Tibial nerve (tissue), 4 donors: ENCODE measurements around the gene TXNL4B. TPM values are rescaled to one million over a fixed set of nuclear protein-coding genes. Genes with fewer than 3 reads are reported as not detected.
"Not testable (repeated sequence)": the region's sequence is repeated elsewhere in the genome, so short reads cannot be mapped to it uniquely, and the experiment has no call there.

ENCODE experiments used
- DNase-seq, 2 donors: peaks; one replicate each; pipeline ENCODE4 v3.0.0-alpha.2; 2019; ENCODE audit warnings: low spot score in 2 of 2
- H3K27ac ChIP-seq, 4 donors: fragments of 200-600 bp; sonication (generic) in 3 of 4; one replicate each; pipeline ENCODE4 v1.5.1; 2017 to 2019; ENCODE audit warnings: mild to moderate bottlenecking in 1 of 4
- H3K27me3 ChIP-seq, 2 donors: fragments of 200-600 bp; sonication (generic) in 1 of 2; one replicate each; pipeline versions ENCODE4 v1.5.1 to v1.6.0; 2017 to 2019
- H3K36me3 ChIP-seq, 3 donors: fragments of 200-600 bp; sonication (generic); one replicate each; pipeline ENCODE4 v1.5.1; 2018 to 2019
- H3K4me1 ChIP-seq, 4 donors: fragments of 200-600 bp; sonication (generic) in 3 of 4; one replicate each; pipeline ENCODE4 v1.5.1; 2017 to 2019
- H3K4me3 ChIP-seq, 4 donors: fragments of 200-600 bp; sonication (generic) in 3 of 4; one replicate each; pipeline ENCODE4 v1.5.1; 2017 to 2019; ENCODE audit warnings: mild to moderate bottlenecking in 1 of 4, moderate library complexity in 1 of 4
- H3K9me3 ChIP-seq, 4 donors: fragments of 200-600 bp; sonication (generic) in 3 of 4; one replicate each; pipeline ENCODE4 v1.5.1; 2017 to 2019
- EP300 ChIP-seq, 2 donors: sonication (generic); formaldehyde crosslinking; IDR thresholded peaks; one replicate each; pipeline ENCODE4 v1.6.1; 2017; ENCODE audit warnings: antibody characterized with exemption in 2 of 2, mild to moderate bottlenecking in 1 of 2
- POLR2A ChIP-seq, 2 donors: fragments of 450-650 bp; IDR thresholded peaks; one replicate each; pipeline ENCODE4 v1.6.1; 2017; ENCODE audit warnings: antibody characterized with exemption in 2 of 2, mild to moderate bottlenecking in 2 of 2, moderate library complexity in 2 of 2
- WGBS, 2 donors: methylation state at CpG; one replicate each; pipeline ENCODE4 v1.1.5; 2018; 5-methylcytosine and 5-hydroxymethylcytosine counted together
- total RNA-seq, 4 donors: library from RNA; depleted of rRNA; stranded (reverse); fragments of >200 nt; gene quantifications; one replicate each; pipeline ENCODE4 v1.1.0, GENCODE V29; 2016
- TF ChIP-seq, protein P1 (sequence below), 5 experiments: fragments of 200-600 bp in 3 of 5; fragments of 450-650 bp in 2 of 5; sonication (generic) in 3 of 5; IDR thresholded peaks; one replicate each; pipeline ENCODE4 v1.5.1; 2016 to 2019; ENCODE audit warnings: antibody characterized with exemption in 5 of 5, mild to moderate bottlenecking in 3 of 5, moderate library complexity in 2 of 5

Gene TXNL4B
- total RNA-seq, 4 donors from 2014 or later: 13.1 to 20.5 (median 15.5) TPM

DNA sequence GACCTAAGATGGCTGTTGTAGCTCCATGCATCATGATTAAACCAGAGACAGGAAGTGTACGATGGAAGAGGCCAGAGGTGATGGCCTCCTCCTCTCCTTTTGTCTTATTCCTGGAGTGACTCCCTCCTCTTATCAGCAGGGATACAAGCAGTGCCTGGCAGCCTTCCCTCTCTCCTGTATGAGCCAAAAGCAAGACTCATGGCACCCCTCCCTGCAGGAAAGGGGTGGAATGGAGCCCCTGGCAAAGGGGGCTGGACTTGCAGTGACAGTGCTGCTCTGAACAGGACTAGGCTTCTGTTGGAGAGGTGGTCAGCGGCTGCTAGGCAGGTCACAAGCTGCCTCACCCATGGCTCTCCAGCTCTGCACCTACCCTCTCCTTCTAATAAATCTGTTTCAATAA lies 8.4 kb downstream of the TXNL4B start:
- WGBS, 2 donors: 94 to 96% methylated on average over 2 of the region's 2 CpGs
- TF ChIP-seq EP300 (IDR thresholded peaks at IDR 0.05) (no peak), POLR2A (IDR thresholded peaks at IDR 0.05) (no peak)
- TF ChIP-seq, protein P1, sequence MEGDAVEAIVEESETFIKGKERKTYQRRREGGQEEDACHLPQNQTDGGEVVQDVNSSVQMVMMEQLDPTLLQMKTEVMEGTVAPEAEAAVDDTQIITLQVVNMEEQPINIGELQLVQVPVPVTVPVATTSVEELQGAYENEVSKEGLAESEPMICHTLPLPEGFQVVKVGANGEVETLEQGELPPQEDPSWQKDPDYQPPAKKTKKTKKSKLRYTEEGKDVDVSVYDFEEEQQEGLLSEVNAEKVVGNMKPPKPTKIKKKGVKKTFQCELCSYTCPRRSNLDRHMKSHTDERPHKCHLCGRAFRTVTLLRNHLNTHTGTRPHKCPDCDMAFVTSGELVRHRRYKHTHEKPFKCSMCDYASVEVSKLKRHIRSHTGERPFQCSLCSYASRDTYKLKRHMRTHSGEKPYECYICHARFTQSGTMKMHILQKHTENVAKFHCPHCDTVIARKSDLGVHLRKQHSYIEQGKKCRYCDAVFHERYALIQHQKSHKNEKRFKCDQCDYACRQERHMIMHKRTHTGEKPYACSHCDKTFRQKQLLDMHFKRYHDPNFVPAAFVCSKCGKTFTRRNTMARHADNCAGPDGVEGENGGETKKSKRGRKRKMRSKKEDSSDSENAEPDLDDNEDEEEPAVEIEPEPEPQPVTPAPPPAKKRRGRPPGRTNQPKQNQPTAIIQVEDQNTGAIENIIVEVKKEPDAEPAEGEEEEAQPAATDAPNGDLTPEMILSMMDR (IDR thresholded peaks at IDR 0.05): no peak
- Histone ChIP-seq H3K4me3 (no peak overlapping the region), H3K27me3 (no peaks in the 10 kb centered on the region), H3K27ac (no peak overlapping the region), H3K4me1 (no peaks in the 10 kb centered on the region), H3K9me3 (no peaks in the 10 kb centered on the region), H3K36me3 (peaks cover 0 to 62% (median 19%) of the 10 kb centered on the region in 3 donors)
- DNase-seq: no peak

DNA sequence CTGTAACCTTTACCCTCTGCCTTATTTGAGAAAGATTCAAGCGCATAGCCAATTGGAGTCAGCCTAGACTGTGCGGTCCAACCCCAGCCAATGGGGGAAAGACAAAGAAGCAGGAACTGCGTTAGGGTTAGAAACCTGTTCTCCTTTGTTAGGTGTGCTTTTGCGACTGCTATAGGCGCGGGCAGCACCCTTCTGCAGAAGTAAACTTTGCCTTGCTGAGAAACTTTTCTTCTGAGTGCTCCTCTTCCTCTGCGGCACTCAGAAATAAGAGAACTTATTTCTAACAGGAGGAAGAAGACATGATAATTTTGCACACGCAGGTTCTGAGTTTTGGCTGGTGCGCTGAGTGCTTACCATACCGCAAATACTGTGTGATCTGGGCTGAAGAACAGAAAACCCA lies 9.0 kb downstream of the TXNL4B start:
- Histone ChIP-seq H3K4me1 (no peaks in the 10 kb centered on the region), H3K27me3 (no peaks in the 10 kb centered on the region), H3K9me3 (no peaks in the 10 kb centered on the region), H3K27ac (no peak overlapping the region), H3K36me3 (peaks cover 0 to 57% (median 19%) of the 10 kb centered on the region in 3 donors), H3K4me3 (no peak overlapping the region)
- TF ChIP-seq POLR2A (IDR thresholded peaks at IDR 0.05) (no peak), EP300 (IDR thresholded peaks at IDR 0.05) (no peak)
- TF ChIP-seq, protein P1 (IDR thresholded peaks at IDR 0.05): no peak
- WGBS, 2 donors: 95 to 97% methylated on average over 10 of the region's 10 CpGs
- no peak for DNase-seq

DNA sequence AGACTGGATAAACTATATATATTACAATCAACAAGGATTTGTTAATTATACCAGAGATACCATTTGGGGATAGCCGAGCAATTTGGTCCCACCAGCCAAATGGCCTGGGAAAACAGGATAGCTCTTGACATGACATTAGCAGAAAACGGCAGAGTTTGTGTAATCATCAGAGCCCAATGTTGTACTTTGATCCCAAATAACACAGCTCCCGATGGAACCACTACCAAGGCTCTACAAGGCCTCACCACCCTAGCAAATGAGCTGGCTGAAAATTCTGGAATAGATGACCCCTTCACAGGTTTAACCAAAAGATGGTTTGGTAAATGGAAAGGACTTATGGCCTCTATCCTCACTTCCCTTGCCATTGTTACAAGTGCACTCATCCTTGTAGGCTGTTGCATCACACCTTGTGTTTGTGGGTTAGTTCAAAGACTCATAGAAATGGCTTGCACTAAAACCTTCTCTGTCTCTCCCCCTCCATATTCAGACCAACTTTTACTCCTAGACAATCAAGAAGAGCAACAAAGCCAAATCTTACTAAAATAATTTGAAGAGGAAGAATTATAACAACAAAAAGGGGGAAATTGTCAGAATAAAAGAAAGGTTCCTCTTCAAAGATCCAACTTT lies 9.5 kb downstream of the TXNL4B start:
- Histone ChIP-seq H3K9me3 (no peaks in the 10 kb centered on the region), H3K36me3 (peaks cover 0 to 51% (median 19%) of the 10 kb centered on the region in 3 donors), H3K4me1 (no peaks in the 10 kb centered on the region), H3K27ac (no peak overlapping the region), H3K27me3 (no peaks in the 10 kb centered on the region), H3K4me3 (no peak overlapping the region)
- DNase-seq: no peak
- 62 to 72% methylated on average over 3 of the region's 3 CpGs for WGBS, 2 donors
- TF ChIP-seq, protein P1 (IDR thresholded peaks at IDR 0.05): no peak
- TF ChIP-seq POLR2A (IDR thresholded peaks at IDR 0.05) (no peak), EP300 (IDR thresholded peaks at IDR 0.05) (no peak)

DNA sequence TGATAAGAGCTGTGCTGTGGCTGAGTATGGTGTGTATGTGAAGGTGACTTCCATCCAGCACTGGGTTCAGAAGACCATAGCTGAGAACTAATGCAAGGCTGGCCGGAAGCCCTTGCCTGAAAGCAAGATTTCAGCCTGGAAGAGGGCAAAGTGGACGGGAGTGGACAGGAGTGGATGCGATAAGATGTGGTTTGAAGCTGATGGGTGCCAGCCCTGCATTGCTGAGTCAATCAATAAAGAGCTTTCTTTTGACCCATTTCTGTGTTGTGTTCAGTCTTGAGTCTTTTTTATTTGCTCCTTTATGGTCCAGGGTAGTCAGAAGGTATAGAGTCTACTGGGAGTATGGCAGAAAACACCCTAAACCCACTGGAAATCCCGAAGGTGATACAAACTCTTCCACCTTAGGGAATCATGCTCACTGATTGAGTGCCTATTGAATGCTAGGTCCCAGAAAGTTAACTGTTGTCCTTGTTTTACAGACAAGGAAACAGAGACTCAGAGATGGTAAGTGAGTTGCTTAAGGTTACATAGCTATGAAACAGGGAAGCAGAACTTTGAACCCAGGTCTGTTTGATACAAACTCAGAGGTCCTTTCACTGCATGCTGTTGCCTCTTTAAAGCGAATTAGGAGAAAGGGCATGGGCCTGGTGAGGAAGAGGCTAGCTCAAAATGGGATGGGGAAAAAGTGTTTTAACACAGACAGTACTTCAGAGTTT lies 16.3 kb downstream of the TXNL4B start:
- peaks cover 0 to 30% (median 9%) of the 10 kb centered on the region in 4 donors for H3K4me1 ChIP-seq
- 85 to 100% methylated on average over 1 to 4 of the region's 5 CpGs for WGBS, 2 donors
- peak overlapping the region in 1 of 4 donors; percentile 15 for H3K27ac ChIP-seq
- H3K27me3 ChIP-seq, H3K36me3 ChIP-seq, DNase-seq, H3K4me3 ChIP-seq, H3K9me3 ChIP-seq: not testable (repeated sequence)

DNA sequence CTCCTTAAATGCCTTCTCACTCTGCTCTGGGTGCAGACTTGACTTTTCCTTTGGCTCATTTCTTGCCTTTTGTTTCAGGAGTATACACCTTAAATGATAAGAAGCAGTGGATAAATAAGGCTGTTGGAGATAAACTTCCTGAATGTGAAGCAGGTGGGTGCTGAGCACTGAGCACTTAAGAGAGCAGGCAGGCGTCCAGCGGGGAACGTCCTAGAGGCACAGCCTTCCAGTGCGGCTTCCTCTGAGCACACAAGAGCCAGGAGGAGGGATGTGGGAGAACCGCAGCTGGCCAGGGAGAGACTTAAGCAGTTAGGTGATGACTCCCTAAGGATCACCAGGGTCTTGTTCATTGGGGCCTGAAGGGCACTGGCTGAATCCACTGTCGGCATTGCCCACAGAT lies 18.4 kb downstream of the TXNL4B start:
- WGBS, 2 donors: 50 to 81% methylated on average over 1 to 2 of the region's 6 CpGs
- H3K27me3 ChIP-seq, DNase-seq, H3K36me3 ChIP-seq, H3K4me3 ChIP-seq, H3K9me3 ChIP-seq: not testable (repeated sequence)
- peak overlapping the region in 2 of 4 donors; percentile 80 to 87 for H3K27ac ChIP-seq
- H3K4me1 ChIP-seq: peaks cover 0 to 43% (median 12%) of the 10 kb centered on the region in 4 donors

DNA sequence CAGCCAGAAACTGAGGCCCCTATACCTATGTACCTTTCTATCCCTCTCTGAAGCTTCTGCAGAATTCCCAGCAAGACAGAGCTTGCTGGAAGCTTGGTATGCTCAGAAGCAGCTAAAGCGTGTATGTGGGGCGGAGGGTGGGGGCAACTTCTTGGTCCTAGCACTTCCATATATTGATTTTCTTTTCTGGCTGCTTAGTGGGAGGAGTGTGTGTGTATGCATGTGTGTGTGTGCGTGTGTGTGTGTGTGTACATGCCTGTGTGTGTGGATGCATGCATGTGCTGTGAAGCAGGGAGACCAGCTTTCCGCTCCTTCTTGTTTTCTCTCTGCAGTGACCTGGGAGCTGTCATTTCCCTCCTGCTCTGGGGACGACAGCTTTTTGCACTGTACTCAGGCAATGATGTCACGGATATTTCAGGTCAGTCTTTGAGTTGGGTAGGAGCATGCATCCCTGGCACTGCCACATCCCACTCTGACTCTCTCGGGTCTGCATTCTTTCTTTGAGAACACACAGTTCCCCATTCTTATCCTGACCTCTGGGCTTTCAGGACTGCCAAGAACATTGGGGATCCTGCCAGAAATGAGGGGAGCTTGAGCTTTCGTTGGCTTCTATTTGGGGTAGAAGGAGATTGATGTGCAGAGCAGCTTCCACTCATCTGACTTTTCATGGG lies 19.7 kb downstream of the TXNL4B start:
- Histone ChIP-seq H3K4me3 (peak overlapping the region in 1 of 4 donors; percentile 17), H3K4me1 (peaks cover 0 to 50% (median 15%) of the 10 kb centered on the region in 4 donors), H3K36me3 (peaks cover 0 to 9% (median 0%) of the 10 kb centered on the region in 3 donors), H3K9me3 (no peaks in the 10 kb centered on the region), H3K27ac (peak overlapping the region; percentile 61 to 87 (median 72)), H3K27me3 (no peaks in the 10 kb centered on the region)
- peak in 1 of 2 donors; percentile 10 for DNase-seq
- WGBS, 2 donors: 43 to 44% methylated on average over 8 of the region's 8 CpGs
- TF ChIP-seq EP300 (IDR thresholded peaks at IDR 0.05) (peak; percentile 21 to 61), POLR2A (IDR thresholded peaks at IDR 0.05) (no peak)
- TF ChIP-seq, protein P1 (IDR thresholded peaks at IDR 0.05): no peak
